ENCODE measurements around the gene LRRC23. TPM values are rescaled to one million over a fixed set of nuclear protein-coding genes. Genes with fewer than 3 reads are reported as not detected.

Gene LRRC23
- total and polyA plus RNA-seq, 4 donors = 13.5 to 25.5 (median 25.2) TPM

DNA sequence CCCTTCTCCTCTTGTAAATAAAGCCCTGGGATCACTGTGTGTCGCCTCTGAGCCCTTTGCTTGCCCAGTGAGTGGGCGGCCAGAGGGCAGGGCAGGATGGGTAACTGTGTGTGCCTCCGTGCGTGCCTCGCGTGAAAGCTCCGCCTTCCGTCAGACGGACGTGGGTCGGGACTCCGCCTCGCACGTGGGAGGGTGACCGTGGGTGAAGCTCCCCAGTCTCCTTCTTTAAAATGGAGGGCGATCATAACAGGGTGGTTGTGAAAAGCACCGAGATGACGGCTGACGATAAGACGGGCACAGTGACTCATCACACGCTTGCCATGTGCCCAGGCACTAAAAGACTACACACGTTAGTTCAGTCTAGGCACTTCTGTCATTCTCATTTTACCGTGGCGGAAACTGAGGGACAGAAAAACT, 56.7 kb downstream of the LRRC23 start:
- peaks cover 23% of the 10 kb centered on the region for H3K36me3 ChIP-seq (ENCODE audit: control insufficient read depth, insufficient read depth, low read length)
- DNase-seq (ENCODE audit: low read depth in 4 of 6, low spot score in 6 of 6) = no peak
- H3K4me1 ChIP-seq (ENCODE audit: control insufficient read depth, insufficient read depth, low read length) = peaks cover 53% of the 10 kb centered on the region
- WGBS (ENCODE audit: insufficient coverage) = 72% methylated on average over 17 of the region's 24 CpGs
- H3K4me3 ChIP-seq (ENCODE audit: low read depth, low read length) = no peak overlapping the region
- no peaks in the 10 kb centered on the region for H3K27me3 ChIP-seq (ENCODE audit: control insufficient read depth, insufficient read depth, low read length)
- H3K27ac ChIP-seq (ENCODE audit: low read depth, low read length) = peak overlapping the region; percentile 25
- H3K9me3 ChIP-seq (ENCODE audit: control insufficient read depth, insufficient read depth, low read length) = no peaks in the 10 kb centered on the region

DNA sequence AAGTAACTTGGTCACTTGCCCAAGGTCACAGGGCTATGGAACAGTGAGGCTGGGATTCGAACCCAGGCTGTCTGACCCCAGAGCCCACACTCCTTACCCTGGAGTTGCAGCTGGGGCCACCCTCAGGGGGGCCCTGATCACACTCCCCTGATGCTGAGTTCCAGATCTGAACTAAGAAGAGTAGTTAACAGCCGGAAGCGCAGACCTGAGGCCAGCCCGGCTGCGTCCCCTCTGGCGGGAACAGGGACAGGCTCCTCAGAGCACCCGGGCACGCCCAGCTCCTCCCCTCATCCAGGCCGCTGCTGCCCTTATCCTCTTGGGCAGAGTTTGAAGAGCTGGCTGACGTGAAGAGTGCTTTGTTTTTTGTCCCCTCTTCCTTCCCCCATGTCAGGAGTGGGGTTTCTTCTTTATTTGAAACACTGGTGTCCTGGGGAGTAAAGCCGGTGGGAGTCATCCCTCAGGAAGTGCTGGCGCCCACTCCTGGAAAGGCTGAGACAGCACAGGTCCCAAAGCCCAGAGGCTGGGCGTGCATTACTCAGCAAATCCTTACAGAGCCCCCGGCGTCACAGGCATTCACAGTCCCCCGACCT, 57.2 kb downstream of the LRRC23 start:
- peak in 2 of 6 donors; percentile 32 to 63 for DNase-seq (ENCODE audit: low read depth in 4 of 6, low spot score in 6 of 6)
- WGBS (ENCODE audit: insufficient coverage) = 15% methylated on average over 13 of the region's 16 CpGs
- H3K9me3 ChIP-seq (ENCODE audit: control insufficient read depth, insufficient read depth, low read length) = no peaks in the 10 kb centered on the region
- no peak overlapping the region for H3K4me3 ChIP-seq (ENCODE audit: low read depth, low read length)
- H3K36me3 ChIP-seq (ENCODE audit: control insufficient read depth, insufficient read depth, low read length) = peaks cover 26% of the 10 kb centered on the region
- peaks cover 53% of the 10 kb centered on the region for H3K4me1 ChIP-seq (ENCODE audit: control insufficient read depth, insufficient read depth, low read length)
- no peaks in the 10 kb centered on the region for H3K27me3 ChIP-seq (ENCODE audit: control insufficient read depth, insufficient read depth, low read length)
- peak overlapping the region; percentile 8 for H3K27ac ChIP-seq (ENCODE audit: low read depth, low read length)

DNA sequence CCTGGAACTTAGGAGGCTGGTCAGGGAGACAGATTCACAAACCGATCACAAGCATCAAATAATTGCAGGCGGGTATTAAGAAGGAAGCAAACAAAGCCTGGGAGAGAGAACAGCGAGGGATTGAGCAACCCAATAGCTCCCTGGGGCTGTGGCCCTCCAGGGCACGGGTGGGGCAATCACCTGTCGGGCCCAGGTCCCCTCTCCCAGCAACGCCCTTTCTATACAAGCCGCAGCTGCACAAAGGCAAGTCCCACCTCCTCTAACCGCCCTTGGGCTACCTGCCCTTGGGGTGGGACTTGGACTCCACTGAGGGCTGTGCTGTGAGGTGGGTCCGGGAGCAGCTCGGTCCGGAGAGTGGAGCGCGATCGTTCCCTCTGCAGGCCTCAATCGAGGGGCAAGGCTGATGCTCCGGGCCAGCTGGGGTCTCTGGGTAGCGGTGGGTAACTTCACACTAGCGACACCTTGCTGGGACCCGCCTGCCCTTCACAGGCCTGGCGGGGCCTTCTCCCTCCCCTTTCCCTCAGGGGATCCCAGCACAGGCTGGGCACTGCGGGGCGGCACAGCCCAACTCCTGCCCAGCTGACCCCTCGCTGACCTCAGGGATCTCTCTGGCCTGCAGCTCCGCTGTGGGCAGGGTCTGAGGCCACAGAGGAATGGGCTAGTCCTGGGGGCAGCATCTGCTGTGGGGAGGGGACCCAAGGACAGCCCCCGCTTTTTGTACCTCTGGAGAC, 57.8 kb downstream of the LRRC23 start:
- Histone ChIP-seq H3K36me3 (ENCODE audit: control insufficient read depth, insufficient read depth, low read length) (peaks cover 31% of the 10 kb centered on the region), H3K27me3 (ENCODE audit: control insufficient read depth, insufficient read depth, low read length) (no peaks in the 10 kb centered on the region), H3K9me3 (ENCODE audit: control insufficient read depth, insufficient read depth, low read length) (no peaks in the 10 kb centered on the region), H3K4me3 (ENCODE audit: low read depth, low read length) (no peak overlapping the region), H3K27ac (ENCODE audit: low read depth, low read length) (no peak overlapping the region), H3K4me1 (ENCODE audit: control insufficient read depth, insufficient read depth, low read length) (peaks cover 53% of the 10 kb centered on the region)
- 57% methylated on average over 21 of the region's 25 CpGs for WGBS (ENCODE audit: insufficient coverage)
- no peak for DNase-seq (ENCODE audit: low read depth in 4 of 6, low spot score in 6 of 6)

DNA sequence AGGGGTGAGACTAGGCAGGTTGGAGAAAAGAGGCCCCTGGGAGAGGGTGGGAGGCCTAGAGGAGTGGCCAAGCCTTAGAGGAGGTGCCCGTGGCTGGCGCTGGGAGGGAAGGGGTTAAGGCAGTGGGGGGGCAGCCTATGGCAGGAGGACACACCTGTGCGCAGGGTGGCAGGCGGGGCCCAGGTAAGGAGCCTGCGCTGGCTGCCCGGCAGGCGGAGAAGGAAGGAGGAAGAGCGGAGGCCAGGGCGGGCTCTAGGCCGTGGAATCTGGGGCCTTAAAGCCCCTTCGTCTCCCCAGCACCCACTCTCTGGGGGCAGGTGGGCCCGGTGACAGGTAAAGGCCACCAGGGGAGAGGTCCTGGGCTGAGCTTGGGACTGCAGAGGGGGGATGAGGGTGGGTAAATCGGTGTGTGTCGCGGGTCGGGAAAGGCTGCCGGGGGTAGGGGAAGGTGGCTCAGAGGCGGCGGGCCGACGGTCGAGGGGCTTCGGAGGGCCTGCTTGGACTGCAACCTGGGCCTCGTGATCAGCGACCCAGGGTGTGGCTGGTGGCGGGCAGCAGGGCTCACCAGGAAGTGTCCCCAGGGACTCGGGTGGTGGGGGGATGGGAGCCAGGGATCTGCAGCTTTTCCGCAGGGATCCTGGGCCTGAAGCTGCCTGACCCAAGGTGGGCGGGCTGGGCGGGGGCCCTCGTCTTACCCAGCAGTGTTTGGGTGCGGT, 58.6 kb downstream of the LRRC23 start:
- H3K36me3 ChIP-seq (ENCODE audit: control insufficient read depth, insufficient read depth, low read length) = peaks cover 38% of the 10 kb centered on the region
- H3K27ac ChIP-seq (ENCODE audit: low read depth, low read length) = no peak overlapping the region
- H3K4me1 ChIP-seq (ENCODE audit: control insufficient read depth, insufficient read depth, low read length) = peaks cover 51% of the 10 kb centered on the region
- no peak overlapping the region for H3K4me3 ChIP-seq (ENCODE audit: low read depth, low read length)
- H3K9me3 ChIP-seq (ENCODE audit: control insufficient read depth, insufficient read depth, low read length) = no peaks in the 10 kb centered on the region
- no peak for DNase-seq (ENCODE audit: low read depth in 4 of 6, low spot score in 6 of 6)
- H3K27me3 ChIP-seq (ENCODE audit: control insufficient read depth, insufficient read depth, low read length) = no peaks in the 10 kb centered on the region
- 66% methylated on average over 22 of the region's 32 CpGs for WGBS (ENCODE audit: insufficient coverage)

Small RNA genes lying within 50 kb of the gene (small RNA-seq; reads per million reads assigned to genes)
- gene MIR141 (ENCODE audit: low replicate concordance) (0.32 reads per million, percentile 32 among the genes with 10 or more reads in this experiment), gene MIR200C (ENCODE audit: low replicate concordance) (0.08 reads per million), gene RNU7-1 (ENCODE audit: low replicate concordance) (not detected)

Other genes with a start within 250 kb of the LRRC23 start
- 10 to 100 TPM; 87.5 to 90.5 TPM for gene ING4, start 241.7 kb upstream of the LRRC23 start, total RNA-seq
- 100 to 1,000 TPM in 1 of 2 donors, 10 to 100 TPM in 1; 94.6 to 104 TPM for gene ING4, start 241.7 kb upstream of the LRRC23 start, polyA plus RNA-seq (ENCODE audit: insufficient read length in 2 of 2)
- gene ZNF384, start 215.4 kb upstream of the LRRC23 start, total RNA-seq = 10 to 100 TPM; 14.9 to 33.8 TPM
- 10 to 100 TPM; 66.6 to 80.2 TPM for gene ZNF384, start 215.4 kb upstream of the LRRC23 start, polyA plus RNA-seq (ENCODE audit: insufficient read length in 2 of 2)
- gene PIANP, start 204.0 kb upstream of the LRRC23 start, total RNA-seq = 1 to 10 TPM; 2.0 to 3.8 TPM
- gene PIANP, start 204.0 kb upstream of the LRRC23 start, polyA plus RNA-seq (ENCODE audit: insufficient read length in 2 of 2) = 10 to 100 TPM; 81.7 to 86.8 TPM
- gene COPS7A, start 180.8 kb upstream of the LRRC23 start, total RNA-seq = 10 to 100 TPM; 43.4 to 80.4 TPM
- 10 to 100 TPM; 83.5 to 98.0 TPM for gene COPS7A, start 180.8 kb upstream of the LRRC23 start, polyA plus RNA-seq (ENCODE audit: insufficient read length in 2 of 2)
- 100 to 1,000 TPM in 1 of 2 donors, 10 to 100 TPM in 1; 91.4 to 157 TPM for gene MLF2, start 151.7 kb upstream of the LRRC23 start, total RNA-seq
- gene MLF2, start 151.7 kb upstream of the LRRC23 start, polyA plus RNA-seq (ENCODE audit: insufficient read length in 2 of 2) = 100 to 1,000 TPM; 300 to 319 TPM
- 100 to 1,000 TPM in 1 of 2 donors, 10 to 100 TPM in 1; 50.7 to 191 TPM for gene PTMS, start 138.5 kb upstream of the LRRC23 start, total RNA-seq
- gene PTMS, start 138.5 kb upstream of the LRRC23 start, polyA plus RNA-seq (ENCODE audit: insufficient read length in 2 of 2) = 100 to 1,000 TPM; 916 to 927 TPM
- gene LAG3, start 132.3 kb upstream of the LRRC23 start, total RNA-seq = under 1 TPM in 1 of 2 donors, not detected in 1; 0.33 TPM
- gene LAG3, start 132.3 kb upstream of the LRRC23 start, polyA plus RNA-seq (ENCODE audit: insufficient read length in 2 of 2) = 1 to 10 TPM in 1 of 2 donors, under 1 TPM in 1; 0.93 to 1.6 TPM
- 10 to 100 TPM; 11.3 to 15.4 TPM for gene CD4, start 115.3 kb upstream of the LRRC23 start, total RNA-seq
- 10 to 100 TPM; 13.0 to 16.6 TPM for gene CD4, start 115.3 kb upstream of the LRRC23 start, polyA plus RNA-seq (ENCODE audit: insufficient read length in 2 of 2)
- 10 to 100 TPM; 43.4 to 54.2 TPM for gene GPR162, start 83.0 kb upstream of the LRRC23 start, total RNA-seq
- 100 to 1,000 TPM; 113 to 128 TPM for gene GPR162, start 83.0 kb upstream of the LRRC23 start, polyA plus RNA-seq (ENCODE audit: insufficient read length in 2 of 2)
- 10 to 100 TPM; 25.7 to 28.7 TPM for gene P3H3, start 76.4 kb upstream of the LRRC23 start, total RNA-seq
- 10 to 100 TPM; 22.7 to 42.3 TPM for gene P3H3, start 76.4 kb upstream of the LRRC23 start, polyA plus RNA-seq (ENCODE audit: insufficient read length in 2 of 2)
- gene GNB3, start 63.9 kb upstream of the LRRC23 start, total RNA-seq = 1 to 10 TPM; 2.5 to 5.1 TPM
- 10 to 100 TPM; 12.0 to 27.0 TPM for gene GNB3, start 63.9 kb upstream of the LRRC23 start, polyA plus RNA-seq (ENCODE audit: insufficient read length in 2 of 2)
- 10 to 100 TPM in 1 of 2 donors, 1 to 10 TPM in 1; 4.8 to 17.2 TPM for gene CDCA3, start 53.5 kb upstream of the LRRC23 start, total RNA-seq
- 10 to 100 TPM; 17.7 to 22.5 TPM for gene CDCA3, start 53.5 kb upstream of the LRRC23 start, polyA plus RNA-seq (ENCODE audit: insufficient read length in 2 of 2)
- gene USP5, start 52.7 kb upstream of the LRRC23 start, total RNA-seq = 10 to 100 TPM; 78.6 to 80.1 TPM
- gene USP5, start 52.7 kb upstream of the LRRC23 start, polyA plus RNA-seq (ENCODE audit: insufficient read length in 2 of 2) = 100 to 1,000 TPM in 1 of 2 donors, 10 to 100 TPM in 1; 99.0 to 101 TPM
- 100 to 1,000 TPM; 413 to 837 TPM for gene TPI1, start 37.3 kb upstream of the LRRC23 start, total RNA-seq
- gene TPI1, start 37.3 kb upstream of the LRRC23 start, polyA plus RNA-seq (ENCODE audit: insufficient read length in 2 of 2) = 100 to 1,000 TPM; 519 to 535 TPM
- gene SPSB2, start 31.5 kb upstream of the LRRC23 start, total RNA-seq = 1 to 10 TPM; 3.5 to 5.4 TPM
- 1 to 10 TPM; 5.7 to 10.0 TPM for gene SPSB2, start 31.5 kb upstream of the LRRC23 start, polyA plus RNA-seq (ENCODE audit: insufficient read length in 2 of 2)
- 100 to 1,000 TPM; 118 to 307 TPM for gene ENO2, start 9.8 kb downstream of the LRRC23 start, total RNA-seq
- 100 to 1,000 TPM; 615 to 640 TPM for gene ENO2, start 9.8 kb downstream of the LRRC23 start, polyA plus RNA-seq (ENCODE audit: insufficient read length in 2 of 2)
- gene ATN1, start 23.1 kb downstream of the LRRC23 start, total RNA-seq = 10 to 100 TPM; 23.1 to 24.9 TPM
- 100 to 1,000 TPM; 208 to 228 TPM for gene ATN1, start 23.1 kb downstream of the LRRC23 start, polyA plus RNA-seq (ENCODE audit: insufficient read length in 2 of 2)
- gene RNU7-1, start 39.0 kb downstream of the LRRC23 start, total RNA-seq = not detected
- 10 to 100 TPM; 16.2 to 21.9 TPM for gene RNU7-1, start 39.0 kb downstream of the LRRC23 start, polyA plus RNA-seq (ENCODE audit: insufficient read length in 2 of 2)
- 100 to 1,000 TPM; 108 to 376 TPM for gene C12orf57, start 39.2 kb downstream of the LRRC23 start, total RNA-seq
- 100 to 1,000 TPM; 220 to 243 TPM for gene C12orf57, start 39.2 kb downstream of the LRRC23 start, polyA plus RNA-seq (ENCODE audit: insufficient read length in 2 of 2)
- gene PTPN6, start 46.5 kb downstream of the LRRC23 start, total RNA-seq = 1 to 10 TPM; 8.4 to 9.3 TPM
- 1 to 10 TPM; 5.7 to 7.9 TPM for gene PTPN6, start 46.5 kb downstream of the LRRC23 start, polyA plus RNA-seq (ENCODE audit: insufficient read length in 2 of 2)
- gene PHB2, start 65.8 kb downstream of the LRRC23 start, total RNA-seq = 100 to 1,000 TPM in 1 of 2 donors, 10 to 100 TPM in 1; 88.4 to 226 TPM
- 100 to 1,000 TPM; 174 to 185 TPM for gene PHB2, start 65.8 kb downstream of the LRRC23 start, polyA plus RNA-seq (ENCODE audit: insufficient read length in 2 of 2)
- 10 to 100 TPM; 18.9 to 43.1 TPM for gene EMG1, start 66.1 kb downstream of the LRRC23 start, total RNA-seq
- gene EMG1, start 66.1 kb downstream of the LRRC23 start, polyA plus RNA-seq (ENCODE audit: insufficient read length in 2 of 2) = 10 to 100 TPM; 30.1 to 33.3 TPM
- 10 to 100 TPM; 12.7 to 20.4 TPM for gene LPCAT3, start 113.7 kb downstream of the LRRC23 start, total RNA-seq
- gene LPCAT3, start 113.7 kb downstream of the LRRC23 start, polyA plus RNA-seq (ENCODE audit: insufficient read length in 2 of 2) = 10 to 100 TPM; 35.5 to 42.3 TPM
- gene C1S, start 155.9 kb downstream of the LRRC23 start, total RNA-seq = 100 to 1,000 TPM in 1 of 2 donors, 10 to 100 TPM in 1; 77.6 to 122 TPM
- 10 to 100 TPM; 19.1 to 41.3 TPM for gene C1S, start 155.9 kb downstream of the LRRC23 start, polyA plus RNA-seq (ENCODE audit: insufficient read length in 2 of 2)
- 10 to 100 TPM; 41.8 to 83.1 TPM for gene C1R, start 187.6 kb downstream of the LRRC23 start, total RNA-seq
- 10 to 100 TPM; 18.7 to 31.7 TPM for gene C1R, start 187.6 kb downstream of the LRRC23 start, polyA plus RNA-seq (ENCODE audit: insufficient read length in 2 of 2)
- 10 to 100 TPM in 1 of 2 donors, 1 to 10 TPM in 1; 8.0 to 22.6 TPM for gene C1RL, start 204.4 kb downstream of the LRRC23 start, total RNA-seq
- gene C1RL, start 204.4 kb downstream of the LRRC23 start, polyA plus RNA-seq (ENCODE audit: insufficient read length in 2 of 2) = 10 to 100 TPM in 1 of 2 donors, 1 to 10 TPM in 1; 9.4 to 11.4 TPM
- gene RBP5, start 224.1 kb downstream of the LRRC23 start, total RNA-seq = 1 to 10 TPM in 1 of 2 donors, under 1 TPM in 1; 0.20 to 1.0 TPM
- 1 to 10 TPM; 3.2 to 5.1 TPM for gene RBP5, start 224.1 kb downstream of the LRRC23 start, polyA plus RNA-seq (ENCODE audit: insufficient read length in 2 of 2)
- gene CLSTN3, start 225.5 kb downstream of the LRRC23 start, total RNA-seq = 100 to 1,000 TPM in 1 of 2 donors, 10 to 100 TPM in 1; 33.9 to 215 TPM
- gene CLSTN3, start 225.5 kb downstream of the LRRC23 start, polyA plus RNA-seq (ENCODE audit: insufficient read length in 2 of 2) = 100 to 1,000 TPM; 160 to 188 TPM

Measured in spinal cord (tissue), 10 donors.